OCI-M2 (cell line): Measurements from ENCODE around the gene VIPR1.

Source experiments
- DNase-seq: peaks from one replicate; lab custom pipeline; 2025; ENCODE audit not compliant: unreplicated experiment; lab: John Stamatoyannopoulos, UW

Gene VIPR1

GRCh38 chr3:42509111-42509510 is 6.7 kb downstream of the VIPR1 start:
- no peak for DNase-seq

GRCh38 chr3:42510325-42510724 is 7.9 kb downstream of the VIPR1 start:
- DNase-seq = no peak

- no peak for DNase-seq
Observed at GRCh38 chr3:42511201-42511600, 8.8 kb downstream of the VIPR1 start.

DNA sequence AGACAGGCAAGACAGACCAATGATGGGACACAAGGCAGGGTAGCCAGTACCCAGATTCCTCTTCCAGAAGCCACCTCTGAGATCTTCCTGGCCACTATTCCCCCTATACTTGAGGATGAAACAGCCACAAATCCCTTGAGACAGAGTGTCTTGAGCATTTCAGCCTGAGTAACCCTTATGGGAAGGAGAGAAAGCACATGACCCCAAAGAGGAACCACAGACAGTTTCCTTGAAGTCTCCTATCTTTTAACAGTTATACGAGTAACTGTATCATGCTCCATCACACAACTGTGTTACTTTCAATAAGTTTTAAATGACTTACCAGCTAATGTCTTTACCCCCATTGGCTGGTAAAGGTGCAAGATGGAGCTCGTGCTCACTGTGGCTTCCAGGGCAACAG is 9.3 kb downstream of the VIPR1 start:
- DNase-seq = no peak

GRCh38 chr3:42513121-42513520 is 10.7 kb downstream of the VIPR1 start:
- DNase-seq = no peak

DNA sequence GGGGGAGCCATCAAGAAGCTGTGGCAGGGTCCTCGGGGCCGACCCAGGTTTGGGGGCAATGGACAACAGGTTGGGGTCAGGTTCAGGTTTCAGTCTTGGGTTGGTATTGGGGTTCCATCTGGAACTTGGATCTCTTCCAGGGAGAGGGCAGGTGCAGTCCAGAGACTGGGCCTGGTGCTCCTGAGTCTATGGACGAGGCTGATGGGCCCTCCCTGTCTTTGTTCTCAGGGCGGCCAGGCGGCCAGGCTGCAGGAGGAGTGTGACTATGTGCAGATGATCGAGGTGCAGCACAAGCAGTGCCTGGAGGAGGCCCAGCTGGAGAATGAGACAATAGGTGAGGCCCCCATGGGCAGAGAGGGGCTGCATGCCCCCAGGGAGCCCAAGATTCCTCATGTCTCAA is 11.1 kb downstream of the VIPR1 start:
- DNase-seq = no peak

DNA sequence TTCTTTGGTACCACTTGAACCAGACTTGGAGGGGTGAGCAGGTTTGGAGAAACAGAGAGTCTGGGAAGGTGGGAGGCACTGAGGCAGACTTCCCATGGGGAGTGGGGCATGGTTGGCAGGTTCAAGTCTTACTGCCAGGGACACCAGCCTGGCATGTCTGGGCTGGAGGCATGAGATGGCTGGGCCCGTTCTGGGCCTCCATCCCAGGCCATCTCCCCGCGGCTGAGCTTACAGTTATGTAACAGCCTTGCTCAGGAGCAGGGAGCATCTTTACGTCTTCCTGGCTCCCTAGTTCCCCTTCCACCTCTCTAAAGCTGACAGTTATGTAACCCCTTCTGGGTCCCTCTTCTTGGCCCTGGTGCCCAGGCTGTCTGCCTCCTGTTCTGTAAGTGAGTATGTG is 12.4 kb downstream of the VIPR1 start:
- DNase-seq = no peak

GRCh38 chr3:42515391-42515916 is 13.0 kb downstream of the VIPR1 start:
- DNase-seq = no peak

DNA sequence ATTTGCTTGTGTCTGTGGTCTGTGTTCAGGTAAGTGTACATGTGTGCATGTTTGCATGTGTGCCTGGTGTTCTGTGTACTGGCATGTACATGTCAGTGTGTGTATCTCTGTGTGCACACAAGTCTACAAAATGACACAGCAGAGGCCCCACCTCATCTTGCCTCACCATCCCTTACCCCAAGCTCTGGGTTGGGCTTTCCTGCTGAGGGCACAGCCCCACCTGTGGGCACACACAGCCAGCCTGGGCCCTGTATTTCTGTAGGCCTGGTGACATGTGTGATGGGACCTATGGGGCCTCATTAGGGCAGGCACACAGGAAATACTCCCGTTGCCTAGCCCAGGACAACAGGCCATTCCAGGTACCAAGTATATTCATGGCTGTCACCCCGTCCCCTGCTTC is 13.5 kb downstream of the VIPR1 start:
- no peak for DNase-seq

- DNase-seq = no peak
Observed at GRCh38 chr3:42516443-42516842, 14.0 kb downstream of the VIPR1 start.

- no peak for DNase-seq
Observed at GRCh38 chr3:42517117-42517516, 14.7 kb downstream of the VIPR1 start.

DNA sequence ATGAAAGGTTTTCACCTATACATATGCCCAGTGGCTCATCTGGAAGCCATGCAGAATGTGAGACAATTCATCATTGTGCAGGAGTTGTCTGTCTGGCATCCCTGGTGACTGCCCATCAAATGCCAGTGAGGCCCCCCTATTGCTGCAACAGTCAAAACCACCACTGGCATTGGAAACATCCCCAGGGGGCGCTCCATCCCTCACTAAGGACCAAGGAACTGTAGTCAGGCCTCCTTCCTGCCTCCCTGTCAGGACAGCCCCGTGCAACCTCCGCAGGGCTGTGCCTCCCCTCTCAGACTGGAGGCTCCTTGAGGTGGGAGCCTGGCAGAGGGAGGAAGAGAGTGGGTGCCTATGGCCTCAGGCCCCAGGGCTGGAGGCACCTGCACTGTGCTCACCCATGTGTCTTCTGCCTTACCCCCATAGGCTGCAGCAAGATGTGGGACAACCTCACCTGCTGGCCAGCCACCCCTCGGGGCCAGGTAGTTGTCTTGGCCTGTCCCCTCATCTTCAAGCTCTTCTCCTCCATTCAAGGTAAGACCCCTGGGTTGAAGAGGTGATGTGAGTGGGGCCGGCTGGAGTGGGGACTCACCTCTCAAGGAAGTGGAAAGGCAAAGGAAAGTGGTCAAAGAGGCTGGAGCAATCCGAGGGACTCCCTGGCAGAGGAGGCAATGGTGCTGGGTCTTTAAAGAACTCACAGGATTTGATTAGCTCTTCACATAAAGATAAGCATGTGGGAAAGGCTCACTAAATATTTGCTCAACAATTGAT is 16.5 kb downstream of the VIPR1 start:
- no peak for DNase-seq

DNA sequence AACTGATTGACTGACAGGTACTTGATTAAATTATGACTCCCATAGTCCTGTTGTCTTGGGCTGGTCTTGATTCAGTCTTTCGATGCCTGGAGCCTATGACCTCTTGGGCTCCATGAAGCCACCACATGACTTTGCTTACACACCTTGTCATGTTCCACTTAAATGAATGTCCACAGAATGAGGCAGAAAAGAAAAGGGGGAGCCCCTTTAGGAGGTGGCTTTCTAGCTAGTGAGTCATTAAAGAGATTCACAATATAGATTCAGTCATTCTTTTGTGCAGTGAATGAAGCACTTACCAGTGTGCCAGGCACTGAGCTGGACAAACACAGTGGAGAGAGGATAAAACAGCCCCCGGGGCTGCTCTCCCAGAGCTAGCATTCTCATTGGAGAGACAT is 17.1 kb downstream of the VIPR1 start:
- DNase-seq = no peak

DNA sequence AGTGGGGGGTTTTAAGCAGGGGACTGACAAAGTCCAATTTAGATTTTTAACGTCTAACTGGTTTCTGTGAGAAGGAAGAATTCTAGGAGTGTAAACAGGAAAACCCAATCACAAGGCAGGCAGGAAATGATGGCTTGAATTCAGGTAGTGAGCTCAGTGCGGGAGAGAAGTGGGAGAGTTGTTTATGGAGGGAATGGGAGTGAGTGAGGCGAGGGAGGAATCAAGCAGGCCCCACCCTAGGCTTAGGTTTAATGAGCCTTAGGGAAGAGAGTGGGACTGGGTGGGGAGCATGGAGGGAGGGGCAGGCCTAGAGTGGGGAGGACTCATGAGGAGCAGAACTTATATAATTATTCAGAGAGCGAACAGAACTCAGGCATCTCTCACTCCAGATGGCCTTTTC is 17.9 kb downstream of the VIPR1 start:
- no peak for DNase-seq

DNA sequence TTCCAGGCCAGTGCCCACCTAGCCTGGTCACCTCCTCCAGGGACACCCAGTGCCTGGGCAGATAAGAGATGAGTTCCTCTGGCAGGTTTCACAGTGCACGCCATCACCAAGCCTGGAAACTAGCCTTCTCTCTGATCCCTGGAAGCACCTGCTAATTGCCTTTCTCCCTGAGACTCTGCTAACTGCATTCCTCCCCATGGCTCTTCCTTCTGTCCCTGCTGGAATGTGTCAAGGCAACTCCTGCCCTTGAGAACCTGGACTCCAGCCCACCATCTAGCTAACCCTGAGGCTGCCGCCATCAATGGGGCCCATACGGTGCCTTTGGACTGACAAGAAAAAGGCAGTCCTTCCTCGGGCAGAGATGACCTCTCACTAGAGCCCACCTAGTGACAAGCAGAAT is 18.5 kb downstream of the VIPR1 start:
- no peak for DNase-seq

- no peak for DNase-seq
Observed at GRCh38 chr3:42524751-42525150, 22.3 kb downstream of the VIPR1 start.

DNA sequence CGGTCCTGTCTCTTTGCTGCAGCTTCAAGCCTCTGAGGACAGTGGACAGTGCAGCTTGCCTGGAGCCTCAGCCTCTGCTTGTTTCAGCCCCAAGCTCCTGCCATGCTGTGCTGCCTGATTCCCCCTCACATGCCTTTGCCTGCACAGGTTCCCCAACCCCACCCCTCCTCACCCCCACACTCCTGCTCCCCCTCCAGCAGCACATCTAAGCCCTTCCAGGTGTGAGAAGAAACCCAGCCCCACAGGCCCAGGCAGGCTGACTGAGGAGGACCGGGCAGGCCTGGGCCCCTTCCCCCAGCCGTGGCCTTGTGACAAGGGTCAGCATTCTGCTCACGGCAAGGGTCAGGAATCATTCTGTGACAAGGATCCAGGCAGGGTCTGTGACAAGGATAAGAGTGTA is 22.8 kb downstream of the VIPR1 start:
- no peak for DNase-seq

GRCh38 chr3:42525736-42526345 is 23.4 kb downstream of the VIPR1 start:
- no peak for DNase-seq

DNA sequence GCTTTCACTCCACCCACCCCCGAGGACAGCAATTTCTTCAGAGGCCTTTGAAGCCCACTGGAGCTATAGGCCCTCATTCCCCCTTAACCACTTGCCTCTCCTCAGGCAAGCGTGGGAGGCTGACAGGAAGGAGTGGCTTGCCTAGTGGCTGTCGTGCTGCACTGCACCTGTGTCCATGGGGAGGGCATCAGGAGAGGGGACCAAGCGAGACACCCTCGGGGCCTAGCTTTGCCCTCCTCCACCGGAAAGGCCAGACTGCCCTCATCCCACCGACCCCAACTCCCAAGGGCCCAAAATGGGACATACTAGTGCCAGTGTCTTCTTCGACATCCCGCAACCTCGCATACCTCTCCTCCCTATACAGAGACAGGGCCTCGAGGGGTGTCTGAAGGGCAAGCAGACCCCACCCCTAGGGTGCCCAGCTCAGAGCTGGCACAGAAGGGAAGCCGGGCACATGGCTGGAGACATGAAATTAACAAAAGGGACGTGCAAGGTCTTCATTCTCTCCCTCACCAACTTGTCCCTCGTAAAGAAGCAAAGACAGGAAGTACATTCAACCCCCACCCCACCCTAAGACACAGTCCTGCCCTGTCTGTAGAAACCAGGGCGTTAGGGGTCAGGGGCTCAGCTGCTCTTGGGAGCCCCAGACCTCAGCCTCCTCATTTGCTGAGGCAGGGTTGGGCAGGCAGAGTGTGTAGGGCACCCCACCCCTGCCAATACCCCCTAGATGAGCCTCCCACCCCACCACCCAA is 24.3 kb downstream of the VIPR1 start:
- DNase-seq = no peak

GRCh38 chr3:42527368-42527917 is 25.0 kb downstream of the VIPR1 start:
- DNase-seq = no peak

- DNase-seq = no peak
Observed at GRCh38 chr3:42529468-42529867, 27.0 kb downstream of the VIPR1 start.

- no peak for DNase-seq
Observed at GRCh38 chr3:42530073-42530472, 27.6 kb downstream of the VIPR1 start.
